GM19467 (cell line): ENCODE data around the gene AGAP1.
"Not testable (repeated sequence)": the region's sequence is repeated elsewhere in the genome, so short reads cannot be mapped to it uniquely, and the experiment has no call there.

Experiments
- ATAC-seq: cut with Tn5 transposase; IDR thresholded peaks from one replicate; pipeline ENCODE4 v1.9.1; 2021; ENCODE audit warnings: mild to moderate bottlenecking, moderate library complexity; ENCODE audit not compliant: unreplicated experiment

AGAP1 gene

GRCh38 chr2:236045251-236046235 is 551.7 kb downstream of the AGAP1 start:
- no peak for ATAC-seq

- no peak for ATAC-seq
Observed at GRCh38 chr2:236046715-236047114, 552.9 kb downstream of the AGAP1 start.

- no peak for ATAC-seq
Observed at GRCh38 chr2:236047176-236047575, 553.3 kb downstream of the AGAP1 start.

GRCh38 chr2:236047886-236048540 is 554.2 kb downstream of the AGAP1 start:
- no peak for ATAC-seq

GRCh38 chr2:236049981-236050380 is 556.1 kb downstream of the AGAP1 start:
- ATAC-seq: no peak

- ATAC-seq: no peak
Observed at GRCh38 chr2:236051351-236051750, 557.5 kb downstream of the AGAP1 start.

GRCh38 chr2:236051806-236052205 is 558.0 kb downstream of the AGAP1 start:
- no peak for ATAC-seq

- ATAC-seq: no peak
Observed at GRCh38 chr2:236052206-236052605, 558.4 kb downstream of the AGAP1 start.

GRCh38 chr2:236052926-236053821 is 559.3 kb downstream of the AGAP1 start:
- ATAC-seq: no peak

- ATAC-seq: no peak
Observed at GRCh38 chr2:236054125-236054524, 560.3 kb downstream of the AGAP1 start.

GRCh38 chr2:236054621-236055305 is 560.9 kb downstream of the AGAP1 start:
- no peak for ATAC-seq

GRCh38 chr2:236055471-236055870 is 561.6 kb downstream of the AGAP1 start:
- ATAC-seq: no peak

GRCh38 chr2:236056141-236056540 is 562.3 kb downstream of the AGAP1 start:
- no peak for ATAC-seq

GRCh38 chr2:236057375-236057774 is 563.5 kb downstream of the AGAP1 start:
- ATAC-seq: no peak

- no peak for ATAC-seq
Observed at GRCh38 chr2:236061497-236061896, 567.7 kb downstream of the AGAP1 start.

GRCh38 chr2:236061899-236062298 is 568.1 kb downstream of the AGAP1 start:
- no peak for ATAC-seq

- not testable (repeated sequence) for ATAC-seq
Observed at GRCh38 chr2:236062806-236063205, 569.0 kb downstream of the AGAP1 start.

- no peak for ATAC-seq
Observed at GRCh38 chr2:236063994-236064393, 570.2 kb downstream of the AGAP1 start.

- no peak for ATAC-seq
Observed at GRCh38 chr2:236065314-236066160, 571.7 kb downstream of the AGAP1 start.

GRCh38 chr2:236070236-236070635 is 576.4 kb downstream of the AGAP1 start:
- ATAC-seq: no peak
